ENCODE data around the gene TMEM266.
"Not testable (repeated sequence)": the region's sequence is repeated elsewhere in the genome, so short reads cannot be mapped to it uniquely, and the experiment has no call there.

The TMEM266 gene

DNA sequence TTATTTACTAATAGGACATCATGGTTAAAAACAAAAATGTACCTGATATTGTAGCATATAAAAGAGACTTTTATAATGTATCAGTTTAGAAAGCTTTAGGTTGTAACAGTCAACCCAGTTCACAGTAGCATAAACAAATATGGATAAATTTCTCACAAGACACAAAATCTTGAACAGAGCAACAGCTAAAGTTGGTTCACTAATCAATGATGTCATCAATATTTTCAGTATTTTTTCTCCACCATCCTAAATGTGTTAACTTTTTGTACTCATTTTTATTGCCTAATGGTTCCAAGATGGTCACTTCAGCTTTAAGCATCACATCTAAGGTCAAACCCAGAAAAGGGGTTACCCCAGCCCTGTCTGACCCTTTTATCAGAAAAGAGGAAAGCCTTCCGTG, 26.3 kb upstream of the TMEM266 start:
- H3K27ac ChIP-seq: no peak overlapping the region
- TF ChIP-seq, protein P1, sequence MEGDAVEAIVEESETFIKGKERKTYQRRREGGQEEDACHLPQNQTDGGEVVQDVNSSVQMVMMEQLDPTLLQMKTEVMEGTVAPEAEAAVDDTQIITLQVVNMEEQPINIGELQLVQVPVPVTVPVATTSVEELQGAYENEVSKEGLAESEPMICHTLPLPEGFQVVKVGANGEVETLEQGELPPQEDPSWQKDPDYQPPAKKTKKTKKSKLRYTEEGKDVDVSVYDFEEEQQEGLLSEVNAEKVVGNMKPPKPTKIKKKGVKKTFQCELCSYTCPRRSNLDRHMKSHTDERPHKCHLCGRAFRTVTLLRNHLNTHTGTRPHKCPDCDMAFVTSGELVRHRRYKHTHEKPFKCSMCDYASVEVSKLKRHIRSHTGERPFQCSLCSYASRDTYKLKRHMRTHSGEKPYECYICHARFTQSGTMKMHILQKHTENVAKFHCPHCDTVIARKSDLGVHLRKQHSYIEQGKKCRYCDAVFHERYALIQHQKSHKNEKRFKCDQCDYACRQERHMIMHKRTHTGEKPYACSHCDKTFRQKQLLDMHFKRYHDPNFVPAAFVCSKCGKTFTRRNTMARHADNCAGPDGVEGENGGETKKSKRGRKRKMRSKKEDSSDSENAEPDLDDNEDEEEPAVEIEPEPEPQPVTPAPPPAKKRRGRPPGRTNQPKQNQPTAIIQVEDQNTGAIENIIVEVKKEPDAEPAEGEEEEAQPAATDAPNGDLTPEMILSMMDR (IDR thresholded peaks at IDR 0.05): no peak
- no peak for TF ChIP-seq ZFX (IDR thresholded peaks at IDR 0.05; ENCODE audit: borderline replicate concordance)

- no peak for TF ChIP-seq ZFX (IDR thresholded peaks at IDR 0.05; ENCODE audit: borderline replicate concordance)
- TF ChIP-seq, protein P1 (IDR thresholded peaks at IDR 0.05): no peak
These were observed 25.7 kb upstream of the TMEM266 start for GRCh38 chr15:76034111-76034510.

DNA sequence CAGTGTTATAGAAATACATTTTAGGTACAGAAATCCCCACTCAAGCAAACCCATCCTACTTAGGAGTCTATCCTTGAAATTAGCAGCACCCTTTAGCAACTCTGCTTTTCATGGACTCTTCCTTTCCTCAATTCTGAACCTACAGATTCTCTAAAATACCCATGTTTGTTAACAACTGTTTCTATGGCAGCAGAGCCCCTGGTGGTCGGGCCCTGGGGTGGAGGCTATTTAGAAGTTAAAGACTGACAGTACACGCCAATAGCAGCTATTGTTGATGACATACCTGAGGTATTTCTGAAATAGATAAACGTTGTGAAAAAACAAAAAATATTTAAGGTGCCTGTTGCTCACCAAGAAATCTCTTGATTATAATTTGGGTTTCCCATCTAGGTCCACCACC, 24.2 kb upstream of the TMEM266 start:
- H3K27ac ChIP-seq: no peak overlapping the region
- TF ChIP-seq ZFX (IDR thresholded peaks at IDR 0.05; ENCODE audit: borderline replicate concordance): no peak
- TF ChIP-seq, protein P1 (IDR thresholded peaks at IDR 0.05): no peak

More at GRCh38 chr15:76034111-76034510, 25.7 kb upstream of the TMEM266 start:
- no peak overlapping the region for H3K27ac ChIP-seq

- H3K27ac ChIP-seq: no peak overlapping the region
- TF ChIP-seq ZFX (IDR thresholded peaks at IDR 0.05; ENCODE audit: borderline replicate concordance): no peak
- TF ChIP-seq, protein P1 (IDR thresholded peaks at IDR 0.05): no peak
These were observed 21.3 kb upstream of the TMEM266 start for GRCh38 chr15:76038512-76038911.

DNA sequence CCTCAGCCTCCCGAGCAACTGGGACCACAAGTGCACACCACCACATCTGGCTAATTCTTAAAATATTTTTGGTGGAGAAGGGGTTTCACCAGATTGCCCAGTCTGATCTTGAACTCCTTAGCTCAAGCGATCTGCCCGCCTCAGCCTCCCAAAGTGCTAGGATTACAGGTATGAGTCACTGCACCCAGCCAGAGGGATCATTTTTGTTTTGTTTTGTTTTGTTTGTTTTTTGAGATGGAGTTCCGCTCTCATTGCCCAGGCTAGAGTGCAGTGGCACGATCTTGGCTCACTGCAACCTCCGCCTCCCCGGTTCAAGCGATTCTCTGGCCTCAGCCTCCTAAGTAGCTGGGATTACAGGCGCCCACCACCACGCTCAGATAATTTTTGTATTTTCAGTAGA, 5.6 kb upstream of the TMEM266 start:
- H3K27ac ChIP-seq: not testable (repeated sequence)

DNA sequence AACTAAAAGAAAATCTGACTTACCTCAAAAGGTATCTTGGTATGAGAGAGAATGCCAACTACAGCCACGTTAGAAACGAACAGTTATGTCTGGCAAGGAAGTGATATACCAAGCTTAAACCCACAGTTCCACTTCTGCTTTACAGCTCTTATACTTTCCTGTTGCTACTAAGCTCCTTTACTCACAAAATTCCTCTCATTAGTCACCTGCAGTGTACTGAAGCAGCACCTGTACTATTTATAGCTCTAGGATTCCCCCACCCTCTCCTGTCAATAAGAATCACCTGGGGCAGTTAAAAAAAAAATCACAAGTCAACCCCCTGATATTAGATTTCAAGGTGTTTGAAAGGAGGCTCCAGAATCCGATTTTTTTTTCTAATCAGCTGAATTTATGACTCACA, 2.9 kb upstream of the TMEM266 start:
- no peak overlapping the region for H3K27ac ChIP-seq
- no peak for TF ChIP-seq ZFX (IDR thresholded peaks at IDR 0.05; ENCODE audit: borderline replicate concordance)
- TF ChIP-seq, protein P1 (IDR thresholded peaks at IDR 0.05): no peak

DNA sequence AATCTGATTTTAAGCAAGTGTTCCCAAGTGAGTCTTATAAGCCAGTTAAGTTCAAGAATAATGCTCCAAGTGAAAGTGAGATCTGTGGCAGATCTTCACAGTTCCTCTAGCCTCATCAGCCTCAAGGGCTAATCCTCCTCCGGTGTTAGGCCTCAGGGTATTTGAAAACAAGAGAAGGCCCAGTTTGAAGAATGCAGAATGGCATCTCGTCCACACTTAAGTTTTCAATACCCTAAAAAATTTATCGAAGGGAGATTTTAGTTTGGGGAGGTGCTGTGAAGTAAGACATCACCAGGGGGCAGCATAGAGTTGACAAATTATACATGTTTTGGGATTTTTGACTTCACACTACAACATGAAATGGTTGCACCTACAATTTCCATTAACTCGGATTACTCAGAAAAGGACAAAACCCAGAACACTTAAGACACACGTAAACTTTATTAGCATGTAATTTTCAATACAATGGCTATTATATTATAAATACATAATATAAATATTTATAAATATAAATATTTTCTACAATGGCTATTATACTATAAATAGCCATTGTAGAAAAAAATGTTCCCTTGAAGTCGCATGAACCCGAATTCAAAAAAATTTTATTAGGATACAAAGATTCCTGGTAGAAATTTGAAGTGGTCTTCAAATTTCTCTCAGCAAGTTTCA, 2.3 kb upstream of the TMEM266 start:
- H3K27ac ChIP-seq: no peak overlapping the region
- no peak for TF ChIP-seq ZFX (IDR thresholded peaks at IDR 0.05; ENCODE audit: borderline replicate concordance)
- TF ChIP-seq, protein P1 (IDR thresholded peaks at IDR 0.05): peak; percentile 81

All from 22Rv1 (cell line).